Cardiac ventricle fibroblast (primary cell): ENCODE measurements around the gene RASAL2. TPM values are rescaled to one million over a fixed set of nuclear protein-coding genes. Genes with fewer than 3 reads are reported as not detected.

Source experiments
- total RNA-seq: library from RNA; depleted of rRNA; stranded (reverse); fragments of >200 nt; gene quantifications from 2 replicates; pipeline ENCODE4 v1.2.3, GENCODE V29; 2015

Gene RASAL2
- total RNA-seq, result 15.7 and 16.5 TPM in 2 replicates

DNA sequence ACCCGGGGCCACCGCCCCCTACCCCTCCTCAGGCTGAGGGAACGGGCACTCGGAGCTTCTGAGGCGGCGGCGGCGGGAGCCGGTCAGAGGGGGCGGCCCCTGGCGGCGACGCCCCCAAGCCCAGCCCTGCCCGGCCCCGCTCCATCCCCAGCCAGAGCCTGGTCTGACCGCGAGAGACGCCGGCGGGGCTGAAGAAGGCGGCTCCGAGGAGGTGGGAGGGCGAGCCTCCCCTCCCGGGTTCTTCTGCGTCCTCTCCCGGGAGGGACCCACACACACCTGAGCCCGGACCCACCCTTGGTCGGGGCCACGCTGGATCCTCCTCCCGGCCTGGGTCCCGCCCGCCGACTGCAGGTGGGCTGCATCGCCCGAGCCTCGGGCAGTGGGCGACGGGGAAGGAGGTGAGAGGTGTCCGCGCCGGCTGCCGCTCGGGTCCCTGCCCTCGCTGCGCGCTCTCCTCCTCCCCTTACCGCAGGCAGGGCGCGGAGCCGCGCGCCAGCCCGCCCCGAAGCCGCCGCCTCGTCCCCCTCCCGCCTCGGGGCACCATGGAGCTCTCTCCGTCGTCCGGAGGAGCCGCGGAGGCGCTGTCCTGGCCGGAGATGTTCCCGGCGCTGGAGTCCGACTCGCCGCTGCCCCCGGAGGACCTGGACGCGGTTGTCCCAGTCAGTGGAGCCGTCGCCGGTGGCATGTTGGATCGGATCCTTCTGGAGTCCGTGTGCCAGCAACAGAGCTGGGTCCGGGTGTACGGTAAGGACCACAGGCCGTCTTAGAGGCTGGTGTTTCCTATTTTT is at the start of gene RASAL2:
Gene RASAL2 (plus strand): TSS at position 154 of the 788 bp plus-strand sequence. CDS start 389 bp downstream, at position 543.

DNA sequence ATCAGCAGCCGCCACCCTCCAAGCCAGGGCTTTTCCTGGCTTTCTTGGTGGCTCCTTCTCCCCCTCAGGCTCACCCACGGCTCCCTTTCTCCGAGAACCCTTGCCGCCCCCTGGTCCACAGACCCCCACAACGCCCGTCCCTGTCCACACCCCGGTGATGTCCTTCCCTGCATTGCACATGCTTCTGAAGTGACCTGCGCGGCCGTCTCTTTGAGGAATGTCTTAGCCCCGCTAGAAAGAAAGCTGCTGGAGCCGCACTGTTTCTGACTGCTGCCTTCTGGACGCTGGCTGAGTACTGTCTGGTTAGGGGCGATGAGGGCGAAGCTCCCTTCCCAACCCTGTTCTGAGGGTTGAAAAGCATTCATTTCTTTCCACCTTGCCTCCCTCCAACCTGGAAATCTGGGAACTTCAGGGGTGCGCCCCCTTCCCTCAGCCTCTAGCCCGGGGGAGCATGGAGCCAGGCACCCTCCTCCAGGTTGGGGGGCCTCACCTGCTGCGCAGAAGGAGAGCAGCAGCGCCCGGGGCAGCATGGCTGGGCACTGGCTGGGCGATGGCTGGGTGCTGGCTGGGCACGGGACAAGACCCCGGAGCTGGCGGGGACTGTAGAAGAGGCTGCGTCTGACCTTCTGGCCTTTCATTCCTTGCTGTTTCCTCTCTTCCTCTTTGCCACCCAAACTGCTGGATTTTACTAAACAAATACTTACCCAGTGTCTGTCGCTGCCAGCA is 402.7 kb downstream of the RASAL2 start, which contains the start of gene CLEC20A:
Gene CLEC20A (minus strand): TSS at position 555 of the 726 bp plus-strand sequence. CDS start 25 bp downstream, at position 530.

DNA sequence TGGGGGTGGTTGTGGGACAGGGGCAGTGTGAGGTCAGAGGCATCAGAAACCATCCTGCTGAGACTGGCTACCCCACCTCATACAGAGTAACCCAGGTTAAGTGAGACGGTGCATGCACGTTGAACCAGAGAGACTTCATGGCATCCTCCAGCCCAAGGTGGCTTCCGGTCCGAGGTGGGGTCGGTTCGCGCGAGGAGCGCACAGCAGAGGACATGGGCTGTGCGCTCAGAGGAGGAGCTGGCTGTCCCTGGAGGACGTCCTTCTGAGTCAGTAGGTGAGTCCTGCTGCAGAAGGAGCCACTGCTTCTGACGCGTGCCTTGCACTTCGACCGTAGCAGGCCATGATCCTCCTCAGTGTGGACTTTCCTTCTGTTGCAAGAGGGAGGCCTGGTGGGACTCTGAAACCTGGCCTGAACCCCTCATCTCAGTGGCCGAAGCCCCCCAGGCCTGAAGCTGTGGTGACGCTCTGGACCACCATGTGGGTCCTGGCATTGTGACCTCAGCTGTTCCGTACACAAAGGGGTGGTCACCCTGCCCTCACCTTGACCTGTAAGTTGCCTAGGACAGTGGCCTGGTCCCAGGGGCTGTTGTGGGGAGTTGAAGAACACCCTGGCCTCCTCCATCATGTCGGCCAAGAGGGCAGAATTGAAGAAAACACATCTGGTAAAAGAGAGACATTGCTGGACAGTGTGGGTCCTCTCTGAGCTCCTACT is 418.8 kb downstream of the RASAL2 start, which contains the start of gene TEX35:
Gene TEX35 (plus strand): TSS at position 544 of the 712 bp plus-strand sequence. CDS start 80 bp downstream, at position 624.

Other genes starting within 250 kb of the RASAL2 start
- 5.1 and 5.7 TPM in 2 replicates for gene SEC16B, start 124.0 kb upstream of the RASAL2 start, total RNA-seq